IPS DF 4.7 (cell line): Measurements from ENCODE around the gene GOLGA6L10.
"Not testable (repeated sequence)": the region's sequence is repeated elsewhere in the genome, so short reads cannot be mapped to it uniquely, and the experiment has no call there.

ENCODE experiments used
- DNase-seq: peaks from one replicate; pipeline ENCODE4 v3.0.0-alpha.2; 2013; ENCODE audit warnings: low spot score; ENCODE audit errors: extremely low read depth

Gene GOLGA6L10

DNA sequence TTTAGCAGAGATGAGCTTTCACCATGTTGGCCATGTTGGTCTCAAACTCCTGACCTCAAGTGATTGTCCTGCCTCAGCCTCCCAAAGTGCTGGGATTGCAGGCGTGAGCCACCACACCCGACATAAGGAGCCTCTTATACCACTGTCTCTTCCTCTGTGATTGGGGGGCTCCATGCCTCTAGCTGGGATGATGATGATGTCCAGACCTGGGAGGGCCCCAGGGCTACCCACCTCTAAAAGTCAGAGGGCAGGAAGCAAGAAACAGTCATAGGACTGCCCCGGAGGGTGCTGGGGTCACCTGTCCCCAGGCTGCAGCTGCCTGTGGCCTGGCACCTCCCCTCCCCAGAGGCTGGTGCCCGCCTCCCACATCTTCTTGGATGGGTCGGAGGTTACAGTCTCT is 5.4 kb downstream of the GOLGA6L10 start:
- DNase-seq = not testable (repeated sequence)

DNA sequence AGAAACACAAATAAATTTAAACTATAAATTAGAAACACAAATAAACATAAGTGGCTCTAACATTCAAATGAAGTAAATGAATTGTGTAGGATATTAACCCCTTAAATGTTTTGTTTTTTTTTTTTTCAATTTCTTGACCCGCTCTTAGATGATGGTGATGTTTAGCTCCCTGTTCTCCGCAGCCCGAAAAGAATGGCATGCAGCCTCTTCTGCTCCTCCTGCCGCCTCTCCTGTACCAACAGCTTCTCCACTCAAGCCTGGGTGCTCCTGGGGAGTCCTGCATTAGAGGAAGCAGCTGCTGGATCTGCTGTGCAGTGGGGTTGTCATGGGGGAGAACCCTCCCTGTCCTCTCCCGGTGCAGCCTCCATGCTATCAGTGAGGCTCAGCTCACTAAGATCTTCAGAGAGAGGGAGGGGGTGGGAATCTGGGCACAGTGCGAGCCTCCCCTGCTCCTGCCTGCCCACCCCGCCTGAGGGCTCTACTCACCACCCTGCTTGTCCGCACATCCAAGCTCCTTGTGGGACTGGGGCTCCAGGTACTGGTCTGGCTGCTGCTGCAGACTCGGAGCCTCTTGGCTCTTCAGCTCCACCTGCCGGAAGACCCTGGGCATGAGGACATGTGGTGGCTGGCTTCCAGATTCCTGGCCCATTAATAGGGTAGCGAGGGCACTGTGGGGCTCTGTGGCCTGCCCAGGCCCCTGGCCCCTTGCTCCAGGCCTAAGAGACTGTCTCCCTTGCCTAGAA is 6.5 kb downstream of the GOLGA6L10 start:
- not testable (repeated sequence) for DNase-seq

DNA sequence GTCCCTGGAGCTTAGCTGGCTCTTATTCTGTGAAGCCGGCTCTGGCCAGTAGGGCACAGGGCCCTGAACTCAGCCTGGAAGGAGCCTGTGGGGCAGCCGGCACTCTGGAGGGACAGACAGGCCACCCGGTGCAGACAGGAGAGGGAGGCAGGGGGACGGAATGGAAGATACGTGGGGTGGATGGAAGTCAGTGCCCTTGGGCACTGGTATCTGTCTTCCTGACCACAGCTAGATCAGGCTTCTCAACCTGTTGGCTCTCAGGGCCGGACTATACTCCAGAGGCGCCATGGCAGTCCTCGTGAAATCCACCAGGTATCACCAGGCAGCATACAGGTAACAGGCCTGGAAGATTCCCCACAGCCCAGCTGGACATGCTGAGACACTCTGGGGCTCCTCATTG is 10.7 kb downstream of the GOLGA6L10 start:
- not testable (repeated sequence) for DNase-seq

DNA sequence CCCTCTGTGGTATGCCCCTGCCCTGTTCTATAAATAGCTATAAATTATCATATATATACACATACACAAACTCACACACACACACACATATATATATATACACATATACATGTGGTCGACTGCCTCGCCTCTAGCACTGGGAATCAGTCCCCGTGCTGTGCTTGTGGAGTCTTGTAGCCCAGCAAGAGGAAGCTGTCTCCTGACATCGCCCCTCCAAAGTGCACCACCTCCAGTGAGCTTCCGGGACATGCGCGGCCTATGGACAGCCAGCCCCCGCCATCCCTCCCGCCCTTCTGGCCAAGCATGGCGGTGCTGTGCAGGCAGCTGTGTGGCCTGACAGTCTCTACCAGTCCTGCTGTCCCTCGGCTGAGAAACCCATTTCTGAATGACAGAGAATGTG is 11.2 kb downstream of the GOLGA6L10 start:
- DNase-seq = not testable (repeated sequence)

DNA sequence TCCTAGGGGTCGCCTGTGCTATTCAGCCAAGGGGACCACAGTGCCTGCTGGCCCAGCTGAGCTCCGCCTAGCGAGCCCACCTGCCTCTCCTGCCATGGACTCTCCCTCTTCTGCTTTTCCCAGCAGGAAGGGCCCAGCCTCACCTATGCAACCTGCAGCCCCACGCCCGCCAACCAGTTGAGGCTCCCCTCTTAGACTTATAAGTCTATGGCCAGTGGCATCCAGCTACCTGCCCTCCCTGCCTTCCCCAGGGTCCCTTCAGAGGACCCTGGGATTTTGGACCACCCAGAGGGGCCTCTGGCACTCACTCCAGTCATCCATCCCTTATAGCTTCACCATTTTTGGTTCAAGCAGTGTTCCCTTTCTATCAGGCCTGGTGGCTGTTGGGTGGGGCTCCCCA is 12.2 kb downstream of the GOLGA6L10 start:
- not testable (repeated sequence) for DNase-seq

DNA sequence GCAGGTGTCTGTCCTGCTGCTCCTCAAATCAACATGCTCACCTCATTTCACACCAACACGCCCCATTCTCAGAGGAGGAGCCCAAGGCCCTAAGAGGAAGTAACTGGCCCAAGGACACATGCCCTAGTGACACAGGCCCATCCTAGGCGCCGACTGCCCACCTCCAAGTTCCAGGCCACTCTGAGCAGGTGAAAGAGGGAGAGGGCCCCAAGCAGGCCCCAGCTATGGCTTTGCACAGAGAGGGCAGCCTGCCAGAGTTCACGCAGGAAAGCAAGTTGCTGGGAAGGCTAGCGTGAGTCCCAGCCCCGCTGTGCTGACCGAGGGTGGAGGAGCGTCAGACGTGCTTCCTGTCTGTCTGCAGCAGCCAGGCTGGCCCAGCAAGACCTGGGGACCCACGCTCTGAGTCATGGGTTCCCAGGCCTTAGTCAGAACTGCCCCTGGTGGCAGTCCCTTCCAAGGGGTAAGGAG is 13.1 kb downstream of the GOLGA6L10 start:
- not testable (repeated sequence) for DNase-seq

DNA sequence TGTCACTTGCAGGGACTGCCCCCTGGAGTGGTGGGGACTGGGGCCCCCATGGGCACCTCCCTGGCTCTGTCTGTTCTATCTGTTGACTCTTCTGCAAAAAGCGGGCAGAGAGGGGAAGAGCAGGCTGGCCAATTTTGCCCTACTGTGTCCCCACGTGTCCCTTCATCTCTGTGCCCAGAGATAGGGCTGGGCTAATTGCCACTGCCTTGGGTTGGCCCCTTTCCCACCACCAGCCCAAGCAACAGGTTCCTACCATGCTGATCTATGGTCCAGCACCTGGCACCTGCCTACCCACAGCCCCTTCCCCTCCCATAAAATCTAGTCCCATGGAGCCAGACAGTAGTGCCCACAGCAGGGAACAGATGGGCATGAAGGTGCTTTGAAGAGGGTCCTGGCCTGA is 14.3 kb downstream of the GOLGA6L10 start:
- not testable (repeated sequence) for DNase-seq

DNA sequence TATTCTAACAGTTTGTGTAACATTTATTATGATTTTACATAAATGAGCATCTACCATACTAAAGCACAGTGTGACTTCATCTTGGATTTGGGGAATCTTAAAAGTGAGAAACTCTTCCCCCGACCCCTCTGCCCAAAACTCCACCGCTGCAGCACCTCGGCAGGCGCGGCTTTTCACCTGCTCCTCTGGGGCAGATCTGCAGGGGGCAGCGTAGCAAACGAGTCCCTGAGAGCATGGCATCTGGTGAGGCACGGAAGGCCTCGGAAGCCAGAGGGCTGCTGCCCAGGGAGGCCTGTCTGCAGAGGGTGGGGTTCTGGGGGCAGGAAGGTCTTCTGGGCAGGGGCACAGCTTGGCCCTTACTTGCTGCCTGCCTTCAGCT is 14.7 kb downstream of the GOLGA6L10 start:
- not testable (repeated sequence) for DNase-seq

DNA sequence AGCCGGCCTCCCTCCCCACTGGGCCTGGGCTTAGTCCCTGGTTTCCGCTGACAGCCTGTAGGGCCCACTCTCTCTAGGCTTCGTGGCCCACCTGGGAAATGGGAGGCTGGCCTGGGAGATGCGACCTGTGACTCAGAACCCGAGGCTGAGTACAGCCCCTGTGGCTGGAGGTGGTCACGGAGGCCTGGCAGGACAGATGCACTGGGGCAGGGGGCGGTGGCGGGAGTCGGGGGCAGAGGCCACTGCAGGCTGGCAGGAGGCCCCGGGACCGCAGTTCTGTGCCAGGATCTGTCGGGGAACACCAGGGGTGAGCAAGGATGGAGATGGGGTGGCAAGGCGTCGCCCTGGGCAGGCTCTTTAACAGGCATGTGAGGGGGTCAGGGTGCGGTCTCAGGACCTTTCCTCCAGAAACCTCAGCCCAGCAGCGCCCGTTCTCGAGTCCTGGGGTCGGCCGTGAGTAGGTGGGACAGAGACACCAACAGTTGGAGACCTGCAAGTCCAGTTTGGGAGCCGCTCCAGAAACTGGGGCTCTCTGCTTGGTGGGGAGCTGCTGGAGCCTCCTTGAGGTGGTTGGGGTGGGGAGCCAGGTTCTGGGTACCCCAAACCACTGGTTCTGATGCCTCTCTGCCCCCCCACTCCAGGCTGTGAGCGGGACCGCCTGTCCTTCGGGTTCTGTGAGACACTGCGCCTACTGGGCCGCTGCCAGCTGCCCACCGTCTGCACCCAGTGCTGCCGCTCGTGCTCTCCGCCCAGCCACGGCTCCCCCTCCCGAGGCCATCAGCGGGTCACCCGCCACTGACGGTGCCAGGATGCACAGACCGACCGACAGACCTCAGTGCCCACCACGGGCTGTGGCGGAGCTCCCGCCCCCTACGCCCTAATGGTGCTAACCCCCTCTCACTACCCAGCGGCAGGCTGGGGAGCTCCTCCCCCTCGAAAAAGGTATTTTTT is 15.4 kb downstream of the GOLGA6L10 start:
- not testable (repeated sequence) for DNase-seq

DNA sequence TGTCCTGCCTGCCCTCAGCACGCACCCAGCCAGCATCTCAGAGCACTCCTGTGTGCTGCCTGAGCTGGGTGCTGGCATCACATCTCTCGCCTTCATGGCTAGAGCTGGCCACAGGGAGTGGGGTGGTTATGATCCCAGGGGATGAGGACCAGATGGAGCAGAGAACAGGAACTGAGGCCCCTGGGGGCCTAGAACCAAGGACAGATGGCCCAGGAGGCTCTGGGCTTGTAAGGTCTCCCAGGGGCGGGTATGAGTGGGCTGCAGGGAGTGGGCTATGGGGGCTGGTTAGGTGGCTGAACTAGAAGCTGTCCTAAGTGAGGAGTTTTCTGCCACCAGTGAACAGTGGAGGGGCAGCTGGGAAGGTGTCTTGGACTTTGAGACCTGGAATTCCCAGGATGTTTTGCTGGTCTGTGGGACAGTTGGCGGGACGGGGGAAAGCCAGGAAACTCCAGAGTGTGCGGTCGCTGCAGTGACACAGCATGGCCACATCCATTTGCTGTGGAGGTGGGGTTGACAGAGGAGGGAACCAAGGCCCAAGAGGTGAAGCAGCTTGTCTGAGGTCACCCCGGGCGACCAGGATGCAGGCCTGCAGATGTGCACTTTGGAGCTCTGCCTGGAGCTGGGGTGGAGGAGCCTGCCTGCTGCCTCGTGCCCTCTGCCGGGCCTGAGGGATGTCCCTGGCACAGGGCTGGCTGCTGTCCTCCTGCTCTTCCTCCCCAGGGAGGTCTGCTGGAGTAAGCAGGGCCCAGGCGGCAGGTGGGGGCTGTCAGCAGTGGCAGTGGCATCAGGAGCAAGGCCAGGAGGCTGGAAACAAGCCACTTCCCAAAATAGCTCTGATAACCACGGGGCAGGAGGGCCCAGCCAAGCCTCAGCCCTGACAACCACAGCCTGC is 16.3 kb downstream of the GOLGA6L10 start:
- not testable (repeated sequence) for DNase-seq

DNA sequence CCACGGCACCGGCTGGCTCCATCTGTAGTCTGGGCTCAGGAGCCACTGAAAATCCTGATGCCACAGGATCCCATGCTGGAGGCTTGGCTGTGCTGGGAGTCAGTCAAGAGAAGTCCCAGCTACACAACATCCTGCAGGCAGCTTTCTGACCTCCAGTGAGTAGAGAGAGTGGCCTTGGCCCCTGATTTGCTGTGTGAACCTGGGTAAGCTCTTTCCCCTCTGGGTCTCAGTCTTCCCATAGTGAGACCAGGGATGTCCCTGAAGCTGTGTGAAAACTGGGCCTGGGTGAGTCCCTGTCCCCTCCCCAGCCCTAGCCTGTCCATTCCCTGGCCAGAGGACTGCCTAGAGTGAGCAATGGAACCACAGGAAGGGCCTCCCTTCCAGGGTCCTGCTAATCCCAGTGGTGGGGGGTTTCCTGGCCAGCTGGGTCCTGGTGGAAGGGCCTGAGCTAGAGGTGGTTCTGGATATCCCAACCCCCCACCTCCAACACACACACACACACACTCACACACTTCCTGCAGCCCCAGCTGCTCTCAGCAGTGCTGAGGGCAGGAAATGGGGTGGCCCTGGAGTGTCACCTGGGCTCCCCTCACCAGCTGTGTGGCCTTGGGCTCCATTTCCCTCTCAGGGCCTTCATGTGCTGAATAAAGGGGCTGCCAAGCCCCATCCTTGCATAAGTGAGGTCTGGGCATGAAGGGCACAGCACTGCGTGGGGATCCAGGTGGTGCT is 17.5 kb downstream of the GOLGA6L10 start:
- not testable (repeated sequence) for DNase-seq

DNA sequence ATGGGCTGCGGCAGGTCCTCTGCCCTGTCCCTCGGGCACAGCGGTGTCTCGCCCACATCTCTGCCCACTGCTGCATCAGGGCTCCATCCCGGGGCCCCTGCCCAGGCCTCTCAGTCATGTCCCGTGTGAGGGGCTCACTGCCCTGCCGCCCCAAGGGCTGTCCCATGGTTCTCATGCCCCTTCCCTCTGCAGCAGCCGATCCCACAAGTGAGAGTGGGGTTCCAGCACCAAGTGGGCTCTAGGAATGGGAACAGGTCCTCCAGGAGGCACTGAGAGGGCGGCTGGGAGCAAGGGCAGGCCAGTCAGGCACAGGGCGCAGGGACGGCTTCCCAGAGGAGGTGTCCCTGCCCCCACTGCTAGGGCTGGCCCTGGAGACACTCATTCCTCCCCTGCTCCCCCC is 18.4 kb downstream of the GOLGA6L10 start:
- not testable (repeated sequence) for DNase-seq

DNA sequence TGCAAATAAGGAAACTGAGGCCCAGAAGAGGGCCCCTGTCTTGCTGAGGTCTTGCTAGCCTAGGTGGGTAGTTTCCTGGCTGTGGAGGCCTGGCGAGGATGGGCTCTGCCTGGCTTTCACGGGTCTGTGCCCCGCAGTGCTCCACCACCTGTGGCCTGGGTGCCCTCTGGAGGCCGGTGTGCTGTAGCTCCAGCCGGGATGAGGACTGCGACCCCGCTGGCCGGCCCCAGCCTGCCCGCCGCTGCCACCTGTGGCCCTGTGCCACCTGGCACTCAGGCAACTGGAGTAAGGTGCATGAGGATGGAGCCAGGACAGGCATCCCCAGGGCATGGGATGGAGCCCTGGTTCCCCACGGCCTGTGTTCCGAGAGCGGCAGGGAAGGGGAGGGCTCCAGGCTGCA is 20.2 kb downstream of the GOLGA6L10 start:
- DNase-seq = not testable (repeated sequence)

DNA sequence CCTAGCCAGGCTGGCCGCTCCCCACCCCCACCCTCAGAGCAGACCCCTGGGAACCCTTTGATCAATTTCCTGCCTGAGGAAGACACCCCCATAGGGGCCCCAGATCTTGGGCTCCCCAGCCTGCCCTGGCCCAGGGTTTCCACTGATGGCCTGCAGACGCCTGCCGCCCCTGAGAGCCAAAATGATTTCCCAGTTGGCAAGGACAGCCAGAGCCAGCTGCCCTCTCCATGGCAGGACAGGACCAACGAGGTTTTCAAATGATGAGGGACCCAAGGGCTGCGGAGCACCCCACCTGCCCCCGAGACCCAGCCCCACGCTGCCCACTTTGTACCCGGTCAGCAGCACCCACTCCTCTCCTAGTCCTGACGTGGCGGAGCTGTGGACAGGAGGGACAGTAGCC is 21.9 kb downstream of the GOLGA6L10 start:
- DNase-seq = not testable (repeated sequence)

DNA sequence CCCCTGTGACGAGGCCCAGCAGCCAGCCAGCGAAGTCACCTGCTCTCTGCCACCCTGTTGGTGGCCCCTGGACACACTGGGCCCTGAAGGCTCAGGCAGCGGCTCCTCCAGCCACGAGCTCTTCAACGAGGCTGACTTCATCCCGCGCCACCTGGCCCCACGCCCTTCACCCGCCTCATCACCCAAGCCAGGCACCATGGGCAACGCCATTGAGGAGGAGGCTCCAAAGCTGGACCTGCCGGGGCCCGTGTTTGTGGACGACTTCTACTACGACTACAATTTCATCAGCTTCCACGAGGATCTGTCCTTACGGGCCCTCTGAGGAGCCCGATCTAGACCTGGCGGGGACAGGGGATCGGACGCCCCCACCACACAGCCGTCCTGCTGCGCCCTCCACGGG is 22.4 kb downstream of the GOLGA6L10 start:
- DNase-seq = not testable (repeated sequence)

DNA sequence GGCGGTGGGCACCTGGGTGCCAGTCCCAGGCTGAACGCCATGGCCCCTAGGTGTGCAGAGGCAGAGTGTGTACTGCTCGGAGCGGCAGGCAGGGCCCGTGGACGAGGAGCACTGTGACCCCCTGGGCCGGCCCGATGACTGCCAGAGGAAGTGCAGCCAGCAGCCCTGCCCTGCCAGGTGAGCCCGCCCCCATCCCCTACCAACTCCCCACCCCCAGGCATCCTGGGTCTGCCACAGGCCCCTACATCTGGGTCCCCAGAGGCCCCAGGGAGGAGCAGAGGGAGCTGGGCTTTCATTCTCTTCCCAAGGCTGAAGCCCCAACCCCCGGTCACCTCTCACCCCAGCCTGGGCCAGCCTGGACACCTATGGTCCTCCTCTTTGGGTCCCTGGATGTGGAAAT is 23.6 kb downstream of the GOLGA6L10 start:
- DNase-seq = not testable (repeated sequence)

DNA sequence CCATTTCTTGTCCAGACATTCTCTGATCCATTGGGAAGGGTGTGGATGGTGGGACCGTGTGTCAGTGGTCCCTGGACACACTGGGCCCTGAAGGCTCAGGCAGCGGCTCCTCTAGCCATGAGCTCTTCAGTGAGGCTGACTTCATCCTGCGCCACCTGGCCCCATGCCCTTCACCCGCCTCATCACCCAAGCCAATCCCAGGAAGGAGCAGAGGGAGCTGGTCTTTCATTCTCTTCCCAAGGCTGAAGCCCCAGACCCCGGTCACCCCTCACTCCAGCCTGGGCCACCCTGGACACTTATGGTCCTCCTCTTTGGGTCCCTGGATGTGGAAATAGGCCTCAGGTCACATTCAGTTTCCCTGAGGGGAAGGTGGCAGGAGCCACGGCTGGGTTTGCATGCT is 24.4 kb downstream of the GOLGA6L10 start:
- not testable (repeated sequence) for DNase-seq

DNA sequence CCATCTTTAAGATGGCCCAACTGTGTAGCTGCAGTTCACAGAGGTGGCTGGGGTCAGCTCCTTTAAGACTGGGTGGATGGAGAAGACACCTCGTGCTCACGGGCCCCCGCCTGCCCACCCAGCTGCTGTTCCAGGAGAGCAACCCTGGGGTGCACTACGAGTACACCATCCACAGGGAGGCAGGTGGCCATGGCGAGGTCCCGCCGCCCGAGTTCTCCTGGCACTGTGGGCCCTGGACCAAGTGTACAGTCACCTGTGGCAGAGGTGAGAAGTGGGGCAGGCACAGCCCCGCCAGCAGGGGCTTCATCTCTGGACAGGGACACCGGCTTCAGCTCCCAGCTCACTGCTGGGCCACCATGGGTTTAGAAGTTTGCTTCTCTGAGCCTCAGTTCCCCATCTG is 26.8 kb downstream of the GOLGA6L10 start:
- not testable (repeated sequence) for DNase-seq

DNA sequence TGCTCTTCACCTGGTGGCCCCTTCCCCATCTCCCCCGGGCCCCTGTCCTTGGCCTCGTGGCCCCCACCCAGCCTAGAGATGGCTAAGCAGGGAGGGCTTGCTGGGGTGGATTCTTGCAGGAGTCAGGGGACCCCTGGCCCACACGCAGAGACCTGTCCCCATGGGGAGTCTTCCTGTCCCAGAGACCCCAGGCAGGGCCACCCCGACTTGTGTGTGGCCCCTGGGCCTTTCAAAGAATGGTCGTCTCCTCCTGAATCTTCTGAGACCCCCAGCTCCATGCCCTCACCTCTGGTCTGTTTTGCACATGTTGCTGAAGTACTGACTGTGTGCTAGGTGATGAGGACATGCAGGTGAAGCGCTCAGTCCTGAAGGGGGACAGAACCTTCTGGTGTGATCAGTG is 28.4 kb downstream of the GOLGA6L10 start:
- not testable (repeated sequence) for DNase-seq

DNA sequence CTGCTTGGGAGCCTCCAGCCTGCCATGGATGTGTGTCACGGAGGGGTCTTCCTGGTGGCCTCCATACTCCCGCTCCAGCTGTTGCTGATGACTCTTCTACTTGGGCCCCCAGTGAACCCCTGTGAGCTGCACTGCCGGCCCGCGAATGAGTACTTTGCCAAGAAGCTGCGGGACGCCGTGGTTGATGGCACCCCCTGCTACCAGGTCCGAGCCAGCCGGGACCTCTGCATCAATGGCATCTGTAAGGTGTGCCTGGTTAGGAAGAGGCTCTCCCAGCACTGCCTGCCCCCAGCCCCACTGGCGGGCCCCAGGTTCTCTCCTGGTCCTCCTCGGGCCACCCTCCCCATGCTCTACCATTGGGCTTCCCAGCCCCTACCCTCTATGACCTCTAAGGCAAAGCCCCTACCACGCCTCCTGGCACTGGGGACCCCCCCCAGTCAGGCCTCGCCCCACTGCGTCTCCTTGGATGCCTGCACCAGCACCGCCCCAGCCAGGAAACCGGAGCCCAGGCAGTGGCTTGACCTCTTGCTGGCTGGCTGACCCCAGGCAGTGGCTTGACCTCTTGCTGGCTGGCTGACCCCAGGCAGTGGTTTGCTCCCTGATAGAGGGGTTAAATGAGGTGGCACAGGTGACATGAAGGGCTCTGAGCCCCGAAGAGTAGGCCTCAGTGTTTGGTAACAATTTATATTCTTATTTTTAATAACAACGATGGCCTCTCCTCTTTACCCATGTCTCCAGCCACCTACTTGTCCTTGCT is 29.6 kb downstream of the GOLGA6L10 start:
- DNase-seq = not testable (repeated sequence)
